Measurements from ENCODE around the gene NT5DC1. TPM values are rescaled to one million over a fixed set of nuclear protein-coding genes. Genes with fewer than 3 reads are reported as not detected.

The NT5DC1 gene
- total RNA-seq, 2 donors from 2014 or later: 28.4 to 33.9 TPM

DNA sequence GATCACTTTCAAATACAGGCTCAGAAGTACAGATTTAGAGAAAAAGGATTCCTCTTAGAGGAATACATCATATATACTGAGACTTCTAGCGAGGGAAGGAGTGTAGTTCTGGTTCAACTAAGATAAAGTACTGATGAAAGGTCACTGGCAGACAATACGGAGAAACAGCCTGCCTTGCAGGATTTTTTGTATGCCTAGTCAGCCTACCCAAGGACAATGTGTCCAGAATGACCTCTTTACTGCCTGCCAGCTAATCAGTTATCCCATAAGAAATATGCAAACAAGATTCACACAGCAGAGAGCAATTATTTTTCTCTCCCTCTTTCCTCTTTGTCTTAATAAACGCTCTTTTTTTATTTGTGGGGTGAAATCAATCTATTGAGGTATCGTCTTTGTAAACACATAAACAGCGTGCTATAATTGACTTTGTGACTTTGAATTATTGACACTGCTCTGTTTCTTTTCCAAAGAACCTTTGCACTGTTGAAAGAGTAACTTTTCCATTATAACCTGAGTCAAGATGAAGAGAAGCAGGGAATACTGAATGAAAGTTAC, 154.7 kb downstream of the NT5DC1 start:
- DNase-seq (ENCODE audit: low spot score) (no peak), ATAC-seq (no peak)
- no peaks in the 10 kb centered on the region for H3K27me3 Mint-ChIP-seq
- no peak overlapping the region for H3K27ac Mint-ChIP-seq
- H3K36me3 Mint-ChIP-seq: no peaks in the 10 kb centered on the region
- no peak overlapping the region for H3K4me3 Mint-ChIP-seq
- no peaks in the 10 kb centered on the region for H3K9me3 Mint-ChIP-seq
- H3K4me1 Mint-ChIP-seq (ENCODE audit: low read depth in 2 of 2): peaks cover 0 to 19% of the 10 kb centered on the region in 2 donors

- Mint-ChIP-seq H3K4me3 (no peak overlapping the region), H3K27ac (no peak overlapping the region), H3K36me3 (peaks cover under 1% of the 10 kb centered on the region), H3K9me3 (no peaks in the 10 kb centered on the region), H3K27me3 (no peaks in the 10 kb centered on the region), H3K4me1 (ENCODE audit: low read depth in 2 of 2) (peaks cover 0 to 9% of the 10 kb centered on the region in 2 donors)
- ATAC-seq (no peak), DNase-seq (ENCODE audit: low spot score) (no peak)
These were observed 156.0 kb downstream of the NT5DC1 start for GRCh38 chr6:116256694-116257093.

DNA sequence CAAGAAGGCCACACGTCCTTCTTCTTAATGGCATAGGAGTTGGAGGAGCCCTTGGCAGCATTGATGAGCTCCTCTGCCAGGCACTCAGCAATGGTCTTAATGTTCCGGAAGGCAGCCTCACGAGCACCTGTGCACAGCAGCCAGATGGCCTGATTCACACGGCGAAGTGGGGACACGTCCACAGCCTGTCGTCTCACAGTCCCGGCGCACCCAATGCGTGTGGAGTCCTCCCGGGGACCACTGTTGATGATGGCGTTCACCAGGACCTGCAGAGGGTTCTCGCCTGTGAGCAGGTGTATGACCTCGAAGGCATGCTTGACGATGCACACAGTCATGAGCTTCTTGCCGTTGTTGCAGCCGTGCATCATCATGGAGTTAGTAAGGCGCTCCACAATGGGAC, 157.9 kb downstream of the NT5DC1 start:
- Mint-ChIP-seq H3K27ac (no peak overlapping the region), H3K27me3 (no peaks in the 10 kb centered on the region), H3K4me1 (ENCODE audit: low read depth in 2 of 2) (no peaks in the 10 kb centered on the region), H3K4me3 (no peak overlapping the region), H3K36me3 (peaks cover 18% of the 10 kb centered on the region), H3K9me3 (no peaks in the 10 kb centered on the region)
- DNase-seq (ENCODE audit: low spot score) (no peak), ATAC-seq (no peak)

- H3K4me1 Mint-ChIP-seq (ENCODE audit: low read depth in 2 of 2): peaks cover under 1 to 2% of the 10 kb centered on the region in 2 donors
- peaks cover 27% of the 10 kb centered on the region for H3K36me3 Mint-ChIP-seq
- DNase-seq (ENCODE audit: low spot score) (no peak), ATAC-seq (no peak)
- H3K27me3 Mint-ChIP-seq: no peaks in the 10 kb centered on the region
- H3K4me3 Mint-ChIP-seq: no peak overlapping the region
- H3K27ac Mint-ChIP-seq: no peak overlapping the region
- H3K9me3 Mint-ChIP-seq: peaks cover 5% of the 10 kb centered on the region
These were observed 162.7 kb downstream of the NT5DC1 start for GRCh38 chr6:116263353-116263752.

DNA sequence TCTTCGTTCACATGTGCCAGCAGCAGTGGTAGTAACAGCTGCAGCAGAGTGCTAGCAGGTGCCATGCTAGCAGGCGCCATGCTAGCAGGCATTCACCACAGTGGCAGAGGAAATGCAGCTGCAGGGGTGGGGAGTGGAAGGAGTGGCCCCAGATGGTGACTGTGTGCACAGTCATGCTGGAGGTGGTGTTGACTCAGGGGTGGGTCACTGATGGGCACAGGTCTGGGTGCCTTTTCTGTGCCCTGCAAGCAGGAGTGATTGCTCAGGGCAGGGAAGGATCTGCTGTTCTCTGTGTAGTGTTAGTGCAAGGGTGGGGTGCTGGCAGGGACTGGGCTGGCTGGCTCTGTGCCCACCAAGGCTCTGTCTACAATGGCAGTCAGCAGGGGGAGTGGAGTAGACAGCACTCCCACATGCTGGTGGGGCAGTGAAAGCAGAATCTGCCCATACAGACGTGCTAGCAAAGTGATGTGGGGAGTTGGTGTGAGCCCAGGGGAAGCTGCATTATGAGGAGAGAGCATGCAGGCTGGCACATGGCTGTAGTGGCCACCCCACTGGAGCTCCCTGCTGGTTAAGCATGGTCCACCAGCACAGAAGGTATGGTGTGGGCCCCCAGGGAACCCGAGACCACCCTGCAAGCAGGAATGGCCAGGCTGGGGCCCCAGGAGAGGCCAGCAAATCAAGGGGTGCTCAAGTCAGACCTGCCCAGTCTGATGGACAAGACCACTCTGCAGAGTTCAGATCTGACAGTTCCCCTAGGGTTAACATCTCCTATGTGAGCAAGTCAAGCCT, 164.6 kb downstream of the NT5DC1 start:
- Mint-ChIP-seq H3K4me3 (no peak overlapping the region), H3K36me3 (peaks cover 27% of the 10 kb centered on the region), H3K27ac (no peak overlapping the region), H3K27me3 (no peaks in the 10 kb centered on the region), H3K9me3 (peaks cover 5% of the 10 kb centered on the region), H3K4me1 (ENCODE audit: low read depth in 2 of 2) (peaks cover 5 to 7% of the 10 kb centered on the region in 2 donors)
- DNase-seq (ENCODE audit: low spot score) (no peak), ATAC-seq (peak in 1 of 2 donors; percentile 74)

- Mint-ChIP-seq H3K27me3 (no peaks in the 10 kb centered on the region), H3K4me3 (no peak overlapping the region), H3K4me1 (ENCODE audit: low read depth in 2 of 2) (peaks cover 5 to 7% of the 10 kb centered on the region in 2 donors), H3K36me3 (peaks cover 26% of the 10 kb centered on the region), H3K9me3 (peaks cover 5% of the 10 kb centered on the region), H3K27ac (no peak overlapping the region)
- ATAC-seq (no peak), DNase-seq (ENCODE audit: low spot score) (no peak)
These were observed 166.2 kb downstream of the NT5DC1 start for GRCh38 chr6:116266803-116267202.

GRCh38 chr6:116267836-116268588, 167.4 kb downstream of the NT5DC1 start:
- Mint-ChIP-seq H3K36me3 (peaks cover 15% of the 10 kb centered on the region), H3K4me1 (ENCODE audit: low read depth in 2 of 2) (peaks cover 5 to 7% of the 10 kb centered on the region in 2 donors), H3K4me3 (no peak overlapping the region), H3K27me3 (no peaks in the 10 kb centered on the region), H3K9me3 (peaks cover 5% of the 10 kb centered on the region), H3K27ac (peak overlapping the region; percentile 5 to 48)
- peak in 1 of 2 donors; percentile 40 for ATAC-seq
- no peak for DNase-seq (ENCODE audit: low spot score)

GRCh38 chr6:116268589-116269293, 168.1 kb downstream of the NT5DC1 start:
- Mint-ChIP-seq H3K4me1 (ENCODE audit: low read depth in 2 of 2) (peaks cover 5 to 7% of the 10 kb centered on the region in 2 donors), H3K9me3 (peaks cover 5% of the 10 kb centered on the region), H3K36me3 (peaks cover 9% of the 10 kb centered on the region), H3K27me3 (no peaks in the 10 kb centered on the region), H3K27ac (peak overlapping the region; percentile 5 to 48), H3K4me3 (no peak overlapping the region)
- ATAC-seq (peak; percentile 68 to 79), DNase-seq (ENCODE audit: low spot score) (no peak)

- no peak for ATAC-seq
- Mint-ChIP-seq H3K9me3 (no peaks in the 10 kb centered on the region), H3K27me3 (no peaks in the 10 kb centered on the region), H3K4me1 (ENCODE audit: low read depth in 2 of 2) (peaks cover 12 to 16% of the 10 kb centered on the region in 2 donors), H3K36me3 (peaks cover 6% of the 10 kb centered on the region), H3K4me3 (no peak overlapping the region), H3K27ac (no peak overlapping the region)
- no peak for DNase-seq (ENCODE audit: low spot score)
These were observed 170.6 kb downstream of the NT5DC1 start for GRCh38 chr6:116271149-116271708.

- Mint-ChIP-seq H3K4me1 (ENCODE audit: low read depth in 2 of 2) (peaks cover 36 to 55% of the 10 kb centered on the region in 2 donors), H3K27me3 (no peaks in the 10 kb centered on the region)
These were observed 176.5 kb downstream of the NT5DC1 start for GRCh38 chr6:116277124-116277523.

GRCh38 chr6:116278481-116278829, 177.8 kb downstream of the NT5DC1 start:
- ATAC-seq: no peak
- peaks cover 33% of the 10 kb centered on the region for H3K36me3 Mint-ChIP-seq
- no peaks in the 10 kb centered on the region for H3K27me3 Mint-ChIP-seq
- peak overlapping the region; percentile 100 for H3K4me3 Mint-ChIP-seq
- no peaks in the 10 kb centered on the region for H3K9me3 Mint-ChIP-seq
- H3K27ac Mint-ChIP-seq: peak overlapping the region; percentile 99
- no peak for DNase-seq (ENCODE audit: low spot score)
- H3K4me1 Mint-ChIP-seq (ENCODE audit: low read depth in 2 of 2): peaks cover 36 to 55% of the 10 kb centered on the region in 2 donors

More at GRCh38 chr6:116277124-116277523, 176.5 kb downstream of the NT5DC1 start:
- ATAC-seq (no peak), DNase-seq (ENCODE audit: low spot score) (no peak)
- no peaks in the 10 kb centered on the region for H3K9me3 Mint-ChIP-seq
- peak overlapping the region; percentile 100 for H3K4me3 Mint-ChIP-seq
- peaks cover 33% of the 10 kb centered on the region for H3K36me3 Mint-ChIP-seq
- H3K27ac Mint-ChIP-seq: peak overlapping the region; percentile 99

- Mint-ChIP-seq H3K4me3 (peak overlapping the region; percentile 100), H3K4me1 (ENCODE audit: low read depth in 2 of 2) (peaks cover 36 to 55% of the 10 kb centered on the region in 2 donors), H3K36me3 (peaks cover 33% of the 10 kb centered on the region), H3K27ac (peak overlapping the region; percentile 99), H3K27me3 (no peaks in the 10 kb centered on the region), H3K9me3 (no peaks in the 10 kb centered on the region)
- ATAC-seq: no peak
- no peak for DNase-seq (ENCODE audit: low spot score)
These were observed 178.2 kb downstream of the NT5DC1 start for GRCh38 chr6:116278854-116279231.

All from natural killer cell treated with Interleukin-12 subunit alpha and Interleukin-12 subunit beta and Interleukin-15 and Interleukin-18, amount 100 ng/mL, for 72 hours (primary cell).